Hematopoietic multipotent progenitor cell treated with erythropoietin and hydrocortisone succinate and interleukin-3 and kit ligand, for 17 days (in vitro differentiated cells): ENCODE results near the gene STAT5B.
"Not testable (repeated sequence)": the region's sequence is repeated elsewhere in the genome, so short reads cannot be mapped to it uniquely, and the experiment has no call there.

ENCODE experiments used
- DNase-seq: peaks from one replicate; pipeline ENCODE4 v3.0.0-alpha.2; 2015; ENCODE audit warnings: low spot score

STAT5B gene

GRCh38 chr17:42193969-42194899 is 82.0 kb downstream of the STAT5B start, which contains the start of gene GHDC:
TSS of gene GHDC (minus strand) at chr17:42194494. CDS start at chr17:42193581, 913 bp downstream.
- DNase-seq = peak; percentile 84

GRCh38 chr17:42193216-42193968 is 82.8 kb downstream of the STAT5B start:
- DNase-seq = no peak

GRCh38 chr17:42192189-42193126 is 83.7 kb downstream of the STAT5B start:
- no peak for DNase-seq

- DNase-seq = no peak
Measured at GRCh38 chr17:42191275-42191608, 84.9 kb downstream of the STAT5B start.

- no peak for DNase-seq
Measured at GRCh38 chr17:42190491-42191274, 85.5 kb downstream of the STAT5B start.

- no peak for DNase-seq
Measured at GRCh38 chr17:42189651-42189965, 86.6 kb downstream of the STAT5B start.

GRCh38 chr17:42188749-42189650 is 87.2 kb downstream of the STAT5B start:
- no peak for DNase-seq

- no peak for DNase-seq
Measured at GRCh38 chr17:42187833-42188232, 88.4 kb downstream of the STAT5B start.

- DNase-seq = not testable (repeated sequence)
Measured at GRCh38 chr17:42186191-42186590, 90.0 kb downstream of the STAT5B start.

- no peak for DNase-seq
Measured at GRCh38 chr17:42185621-42185930, 90.6 kb downstream of the STAT5B start.

- no peak for DNase-seq
Measured at GRCh38 chr17:42184713-42185620, 91.2 kb downstream of the STAT5B start, which contains the start of gene HCRT. TSS of gene HCRT (minus strand) at chr17:42185452. CDS start at chr17:42185365, 87 bp downstream.

GRCh38 chr17:42183741-42184711 is 92.2 kb downstream of the STAT5B start:
- peak; percentile 70 for DNase-seq

- DNase-seq = no peak
Measured at GRCh38 chr17:42182927-42183734, 93.1 kb downstream of the STAT5B start.

- no peak for DNase-seq
Measured at GRCh38 chr17:42181851-42182207, 94.4 kb downstream of the STAT5B start.

- DNase-seq = peak; percentile 88
Measured at GRCh38 chr17:42180922-42181850, 95.0 kb downstream of the STAT5B start, which contains the start of gene KCNH4. TSS of gene KCNH4 (minus strand) at chr17:42181142. CDS start at chr17:42180945, 197 bp downstream.

GRCh38 chr17:42180411-42180921 is 95.7 kb downstream of the STAT5B start:
- no peak for DNase-seq
